ENCODE results near the gene SYT1.
"Not testable (repeated sequence)": the region's sequence is repeated elsewhere in the genome, so short reads cannot be mapped to it uniquely, and the experiment has no call there.

SYT1 gene

GRCh38 chr12:79415321-79415720 lies 550.7 kb downstream of the SYT1 start:
- DNase-seq: no peak

GRCh38 chr12:79415746-79416435 lies 551.3 kb downstream of the SYT1 start:
- DNase-seq: no peak

GRCh38 chr12:79420146-79420618 lies 555.6 kb downstream of the SYT1 start:
- DNase-seq: no peak

- DNase-seq: no peak
These were observed 556.7 kb downstream of the SYT1 start for GRCh38 chr12:79421236-79421740.

GRCh38 chr12:79422060-79422812 lies 557.7 kb downstream of the SYT1 start:
- no peak for DNase-seq

GRCh38 chr12:79423560-79423959 lies 559.0 kb downstream of the SYT1 start:
- DNase-seq: no peak

- no peak for DNase-seq
These were observed 559.6 kb downstream of the SYT1 start for GRCh38 chr12:79424109-79424721.

- DNase-seq: no peak
These were observed 561.5 kb downstream of the SYT1 start for GRCh38 chr12:79426121-79426520.

- not testable (repeated sequence) for DNase-seq
These were observed 562.2 kb downstream of the SYT1 start for GRCh38 chr12:79426744-79427143.

- no peak for DNase-seq
These were observed 569.0 kb downstream of the SYT1 start for GRCh38 chr12:79433465-79434072.

GRCh38 chr12:79434561-79434960 lies 570.0 kb downstream of the SYT1 start:
- no peak for DNase-seq

- no peak for DNase-seq
These were observed 571.2 kb downstream of the SYT1 start for GRCh38 chr12:79435742-79436141.

- no peak for DNase-seq
These were observed 574.1 kb downstream of the SYT1 start for GRCh38 chr12:79438480-79439174.

GRCh38 chr12:79439175-79439825 lies 574.7 kb downstream of the SYT1 start:
- DNase-seq: no peak

- no peak for DNase-seq
These were observed 577.0 kb downstream of the SYT1 start for GRCh38 chr12:79441534-79441933.

- DNase-seq: no peak
These were observed 577.8 kb downstream of the SYT1 start for GRCh38 chr12:79442396-79442795.

GRCh38 chr12:79444089-79444488 lies 579.5 kb downstream of the SYT1 start:
- no peak for DNase-seq

- DNase-seq: no peak
These were observed 584.2 kb downstream of the SYT1 start for GRCh38 chr12:79448816-79449215.

GRCh38 chr12:79451365-79451764 lies 586.8 kb downstream of the SYT1 start:
- no peak for DNase-seq

- no peak for DNase-seq
These were observed 587.4 kb downstream of the SYT1 start for GRCh38 chr12:79451978-79452377.

GRCh38 chr12:79452906-79453305 lies 588.3 kb downstream of the SYT1 start:
- no peak for DNase-seq

GRCh38 chr12:79453820-79454219 lies 589.2 kb downstream of the SYT1 start:
- no peak for DNase-seq

Measured in stimulated activated CD4-positive, alpha-beta T cell treated with anti-CD3 and anti-CD28 coated beads, Interleukin-12 subunit alpha, Interleukin-12 subunit beta, amount 100 ng/mL, for 4 hours (primary cell).